PC-3 (cell line): Measurements from ENCODE around the gene PGBD5.

ENCODE experiments used
- EZH2 ChIP-seq: fragments of 300-600 bp; sonication (generic); IDR thresholded peaks from one replicate; pipeline ENCODE4 v1.6.1; 2017; ENCODE audit warnings: antibody characterized with exemption, mild to moderate bottlenecking, low read length; ENCODE audit not compliant: unreplicated experiment
- TF ChIP-seq, protein P1 (sequence below): fragments of 300-600 bp; sonication (generic); conservative IDR thresholded peaks from 2 replicates; pipeline ENCODE4 v1.5.1; 2017; ENCODE audit warnings: antibody characterized with exemption, low read depth, mild to moderate bottlenecking, low read length

DNA sequence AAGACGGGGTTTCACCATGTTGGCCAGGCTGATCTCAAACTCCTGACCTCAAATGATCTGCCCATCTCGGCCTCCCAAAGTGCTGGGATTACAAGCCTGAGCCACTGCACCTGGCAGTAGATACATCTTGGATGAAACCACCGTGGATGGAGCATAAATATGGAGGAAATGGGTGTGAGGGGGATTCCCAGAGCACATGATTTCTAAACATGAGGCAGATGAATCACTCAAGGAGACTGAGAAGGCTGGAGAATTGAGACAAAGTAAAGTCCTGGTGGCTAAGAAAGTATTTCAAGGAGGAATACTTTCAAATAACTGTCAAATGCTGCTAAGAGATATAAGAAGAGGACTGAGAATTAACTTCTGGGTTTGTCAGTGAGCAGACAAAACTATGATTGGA, 5.4 kb upstream of the PGBD5 start:
- TF ChIP-seq, protein P1, sequence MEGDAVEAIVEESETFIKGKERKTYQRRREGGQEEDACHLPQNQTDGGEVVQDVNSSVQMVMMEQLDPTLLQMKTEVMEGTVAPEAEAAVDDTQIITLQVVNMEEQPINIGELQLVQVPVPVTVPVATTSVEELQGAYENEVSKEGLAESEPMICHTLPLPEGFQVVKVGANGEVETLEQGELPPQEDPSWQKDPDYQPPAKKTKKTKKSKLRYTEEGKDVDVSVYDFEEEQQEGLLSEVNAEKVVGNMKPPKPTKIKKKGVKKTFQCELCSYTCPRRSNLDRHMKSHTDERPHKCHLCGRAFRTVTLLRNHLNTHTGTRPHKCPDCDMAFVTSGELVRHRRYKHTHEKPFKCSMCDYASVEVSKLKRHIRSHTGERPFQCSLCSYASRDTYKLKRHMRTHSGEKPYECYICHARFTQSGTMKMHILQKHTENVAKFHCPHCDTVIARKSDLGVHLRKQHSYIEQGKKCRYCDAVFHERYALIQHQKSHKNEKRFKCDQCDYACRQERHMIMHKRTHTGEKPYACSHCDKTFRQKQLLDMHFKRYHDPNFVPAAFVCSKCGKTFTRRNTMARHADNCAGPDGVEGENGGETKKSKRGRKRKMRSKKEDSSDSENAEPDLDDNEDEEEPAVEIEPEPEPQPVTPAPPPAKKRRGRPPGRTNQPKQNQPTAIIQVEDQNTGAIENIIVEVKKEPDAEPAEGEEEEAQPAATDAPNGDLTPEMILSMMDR = no peak
- no peak for TF ChIP-seq EZH2
